NCI-H2196 treated with DMSO at 0.1 percent for 48 hours (cell line): Measurements from ENCODE around the gene OSTF1.

Experiments
- DNase-seq: peaks from one replicate; lab custom pipeline; 2025; ENCODE audit not compliant: unreplicated experiment; lab: John Stamatoyannopoulos, UW

Gene OSTF1

GRCh38 chr9:75161116-75161857, 73.0 kb downstream of the OSTF1 start:
- no peak for DNase-seq

- no peak for DNase-seq
Observed at GRCh38 chr9:75163764-75164163, 75.5 kb downstream of the OSTF1 start.

GRCh38 chr9:75164573-75164972, 76.3 kb downstream of the OSTF1 start:
- no peak for DNase-seq

- no peak for DNase-seq
Observed at GRCh38 chr9:75167281-75167680, 79.0 kb downstream of the OSTF1 start.

- DNase-seq: no peak
Observed at GRCh38 chr9:75168270-75169178, 80.2 kb downstream of the OSTF1 start.

- no peak for DNase-seq
Observed at GRCh38 chr9:75169623-75170022, 81.3 kb downstream of the OSTF1 start.

- no peak for DNase-seq
Observed at GRCh38 chr9:75170898-75171360, 82.6 kb downstream of the OSTF1 start.

- no peak for DNase-seq
Observed at GRCh38 chr9:75175395-75175794, 87.1 kb downstream of the OSTF1 start.

- DNase-seq: no peak
Observed at GRCh38 chr9:75176037-75176436, 87.7 kb downstream of the OSTF1 start.

GRCh38 chr9:75181750-75182149, 93.4 kb downstream of the OSTF1 start:
- no peak for DNase-seq

- no peak for DNase-seq
Observed at GRCh38 chr9:75183306-75183705, 95.0 kb downstream of the OSTF1 start.

- no peak for DNase-seq
Observed at GRCh38 chr9:75184471-75184870, 96.2 kb downstream of the OSTF1 start.

- DNase-seq: peak; percentile 6
Observed at GRCh38 chr9:75185585-75186170, 97.4 kb downstream of the OSTF1 start.

- no peak for DNase-seq
Observed at GRCh38 chr9:75186767-75187380, 98.6 kb downstream of the OSTF1 start.

- DNase-seq: no peak
Observed at GRCh38 chr9:75188756-75189155, 100.4 kb downstream of the OSTF1 start.

GRCh38 chr9:75190762-75191161, 102.4 kb downstream of the OSTF1 start:
- DNase-seq: no peak
